Upper lobe of left lung (tissue), 4 donors: Measurements from ENCODE around the gene XCR1.
"Not testable (repeated sequence)": the region's sequence is repeated elsewhere in the genome, so short reads cannot be mapped to it uniquely, and the experiment has no call there.

Experiments used
- EP300 ChIP-seq, 4 donors: sonication (generic); formaldehyde crosslinking; IDR thresholded peaks; one replicate each; pipeline ENCODE4 v1.5.1; 2017; ENCODE audit warnings: antibody characterized with exemption in 4 of 4, control low read depth in 2 of 4
- POLR2A ChIP-seq, 4 donors: fragments of 450-650 bp; IDR thresholded peaks; one replicate each; pipeline ENCODE4 v1.5.1; 2016 to 2017; ENCODE audit warnings: antibody characterized with exemption in 4 of 4, mild to moderate bottlenecking in 2 of 4
- POLR2AphosphoS5 ChIP-seq, 2 donors: sonication (generic); formaldehyde crosslinking; IDR thresholded peaks; one replicate each; pipeline ENCODE4 v1.5.1; 2017; ENCODE audit warnings: antibody characterized with exemption in 2 of 2
- TF ChIP-seq, protein P1 (sequence below), 6 experiments: fragments of 450-650 bp in 4 of 6; fragments of 200-600 bp in 2 of 6; sonication (generic) in 2 of 6; IDR thresholded peaks; one replicate each; pipeline ENCODE4 v1.5.1; 2016 to 2019; ENCODE audit warnings: antibody characterized with exemption in 6 of 6

- not testable (repeated sequence) for TF ChIP-seq POLR2A, EP300, POLR2AphosphoS5 (IDR thresholded peaks at IDR 0.05)
- TF ChIP-seq, protein P1, sequence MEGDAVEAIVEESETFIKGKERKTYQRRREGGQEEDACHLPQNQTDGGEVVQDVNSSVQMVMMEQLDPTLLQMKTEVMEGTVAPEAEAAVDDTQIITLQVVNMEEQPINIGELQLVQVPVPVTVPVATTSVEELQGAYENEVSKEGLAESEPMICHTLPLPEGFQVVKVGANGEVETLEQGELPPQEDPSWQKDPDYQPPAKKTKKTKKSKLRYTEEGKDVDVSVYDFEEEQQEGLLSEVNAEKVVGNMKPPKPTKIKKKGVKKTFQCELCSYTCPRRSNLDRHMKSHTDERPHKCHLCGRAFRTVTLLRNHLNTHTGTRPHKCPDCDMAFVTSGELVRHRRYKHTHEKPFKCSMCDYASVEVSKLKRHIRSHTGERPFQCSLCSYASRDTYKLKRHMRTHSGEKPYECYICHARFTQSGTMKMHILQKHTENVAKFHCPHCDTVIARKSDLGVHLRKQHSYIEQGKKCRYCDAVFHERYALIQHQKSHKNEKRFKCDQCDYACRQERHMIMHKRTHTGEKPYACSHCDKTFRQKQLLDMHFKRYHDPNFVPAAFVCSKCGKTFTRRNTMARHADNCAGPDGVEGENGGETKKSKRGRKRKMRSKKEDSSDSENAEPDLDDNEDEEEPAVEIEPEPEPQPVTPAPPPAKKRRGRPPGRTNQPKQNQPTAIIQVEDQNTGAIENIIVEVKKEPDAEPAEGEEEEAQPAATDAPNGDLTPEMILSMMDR (IDR thresholded peaks at IDR 0.05), result not testable (repeated sequence)
Measured at GRCh38 chr3:46038071-46038470, 10.8 kb upstream of the XCR1 start.
